NT2/D1 (cell line): ENCODE measurements around the gene TMEM209.

Source experiments
- YY1 ChIP-seq: IDR thresholded peaks from 2 replicates; pipeline ENCODE4 v1.6.1; 2011; ENCODE audit not compliant: insufficient read length, insufficient read depth
- ZNF274 ChIP-seq: IDR thresholded peaks from 2 replicates; pipeline ENCODE4 v1.6.1; 2011; ENCODE audit warnings: mild to moderate bottlenecking, low read depth, low read length

DNA sequence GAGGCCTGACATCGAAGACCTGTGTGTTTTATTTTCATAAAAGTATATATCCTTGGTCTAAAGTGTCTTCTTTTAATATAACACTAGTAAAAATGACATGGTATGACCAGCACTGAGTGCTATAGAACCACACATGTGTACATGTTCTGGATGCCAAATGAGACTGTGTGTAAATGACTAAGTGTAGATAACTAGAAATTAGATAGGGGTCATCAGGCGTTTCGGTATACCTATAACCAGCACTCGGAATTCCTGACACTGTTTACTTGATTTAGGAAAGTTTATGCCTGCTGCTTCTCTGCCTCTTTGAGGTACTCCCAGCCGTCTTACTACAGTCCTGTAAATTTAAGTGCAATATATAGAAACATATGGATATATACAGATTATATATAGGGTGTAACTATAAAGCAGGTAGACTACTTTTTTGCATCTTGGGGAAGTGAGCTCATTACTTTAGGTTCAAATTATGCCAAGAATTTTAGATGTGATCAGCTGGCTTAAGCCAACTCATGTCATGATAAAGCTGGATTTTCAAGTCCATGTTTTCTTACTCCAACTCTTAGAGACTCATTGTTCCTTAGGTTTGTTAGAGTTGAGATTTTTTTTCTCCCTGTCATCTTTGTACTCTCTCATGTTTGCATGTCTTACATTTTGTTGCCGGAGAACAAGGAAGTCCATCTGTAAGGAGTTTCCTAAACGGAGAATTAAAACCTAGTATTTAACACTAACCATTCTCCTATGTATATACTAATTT, 72.0 kb downstream of the TMEM209 start:
- TF ChIP-seq YY1 (no peak), ZNF274 (no peak)
